ENCODE results near the gene EPS15. TPM values are rescaled to one million over a fixed set of nuclear protein-coding genes. Genes with fewer than 3 reads are reported as not detected.
"Not testable (repeated sequence)": the region's sequence is repeated elsewhere in the genome, so short reads cannot be mapped to it uniquely, and the experiment has no call there.

Gene EPS15
- total and polyA plus RNA-seq, 10 of the 15 experiments (the other 5 are each of a cell fraction or from before 2014, with no cell fraction given): 24.7 to 87.8 (median 56.3) TPM

DNA sequence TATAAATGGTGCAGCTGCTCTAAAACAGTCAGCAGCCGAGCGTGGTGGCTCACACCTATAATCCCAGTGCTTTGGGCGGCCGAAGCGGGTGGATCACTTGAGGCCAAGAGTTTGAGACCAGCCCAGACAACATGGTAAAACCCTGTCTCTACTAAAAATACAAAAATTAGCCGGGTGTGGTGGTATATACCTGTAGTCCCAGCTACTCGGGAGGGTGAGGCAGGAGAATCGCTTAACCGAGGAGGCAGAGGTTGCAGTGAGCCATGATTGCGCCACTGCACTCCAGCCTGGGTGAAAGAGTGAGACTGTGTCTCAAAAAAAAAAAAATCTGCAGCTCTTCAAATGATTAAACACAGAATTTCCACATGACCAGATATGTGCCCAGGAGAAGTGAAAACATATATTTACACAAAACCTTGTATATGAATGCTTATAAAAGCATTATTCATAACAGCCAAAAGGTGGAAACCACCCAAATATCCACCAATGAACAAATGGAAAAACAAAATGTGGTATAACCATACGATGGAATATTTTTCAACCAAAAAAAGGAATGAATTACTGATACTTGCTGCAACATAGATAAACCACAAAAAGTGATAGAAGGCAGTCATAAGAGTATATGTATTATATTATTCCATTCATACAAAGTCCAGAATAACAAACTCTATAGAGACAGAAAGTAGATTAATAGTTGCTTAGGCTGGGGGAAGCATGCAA, 14.1 kb downstream of the EPS15 start (continued):
- TF ChIP-seq RB1 (IDR thresholded peaks at IDR 0.05; ENCODE audit: borderline replicate concordance) (no peak), MYB (IDR thresholded peaks at IDR 0.05; ENCODE audit: borderline replicate concordance, low read depth, low read length) (no peak)
- TF ChIP-seq, protein P1, sequence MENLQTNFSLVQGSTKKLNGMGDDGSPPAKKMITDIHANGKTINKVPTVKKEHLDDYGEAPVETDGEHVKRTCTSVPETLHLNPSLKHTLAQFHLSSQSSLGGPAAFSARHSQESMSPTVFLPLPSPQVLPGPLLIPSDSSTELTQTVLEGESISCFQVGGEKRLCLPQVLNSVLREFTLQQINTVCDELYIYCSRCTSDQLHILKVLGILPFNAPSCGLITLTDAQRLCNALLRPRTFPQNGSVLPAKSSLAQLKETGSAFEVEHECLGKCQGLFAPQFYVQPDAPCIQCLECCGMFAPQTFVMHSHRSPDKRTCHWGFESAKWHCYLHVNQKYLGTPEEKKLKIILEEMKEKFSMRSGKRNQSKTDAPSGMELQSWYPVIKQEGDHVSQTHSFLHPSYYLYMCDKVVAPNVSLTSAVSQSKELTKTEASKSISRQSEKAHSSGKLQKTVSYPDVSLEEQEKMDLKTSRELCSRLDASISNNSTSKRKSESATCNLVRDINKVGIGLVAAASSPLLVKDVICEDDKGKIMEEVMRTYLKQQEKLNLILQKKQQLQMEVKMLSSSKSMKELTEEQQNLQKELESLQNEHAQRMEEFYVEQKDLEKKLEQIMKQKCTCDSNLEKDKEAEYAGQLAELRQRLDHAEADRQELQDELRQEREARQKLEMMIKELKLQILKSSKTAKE (IDR thresholded peaks at IDR 0.05; ENCODE audit: low read depth, poor library complexity, severe bottlenecking): peak; percentile 61

DNA sequence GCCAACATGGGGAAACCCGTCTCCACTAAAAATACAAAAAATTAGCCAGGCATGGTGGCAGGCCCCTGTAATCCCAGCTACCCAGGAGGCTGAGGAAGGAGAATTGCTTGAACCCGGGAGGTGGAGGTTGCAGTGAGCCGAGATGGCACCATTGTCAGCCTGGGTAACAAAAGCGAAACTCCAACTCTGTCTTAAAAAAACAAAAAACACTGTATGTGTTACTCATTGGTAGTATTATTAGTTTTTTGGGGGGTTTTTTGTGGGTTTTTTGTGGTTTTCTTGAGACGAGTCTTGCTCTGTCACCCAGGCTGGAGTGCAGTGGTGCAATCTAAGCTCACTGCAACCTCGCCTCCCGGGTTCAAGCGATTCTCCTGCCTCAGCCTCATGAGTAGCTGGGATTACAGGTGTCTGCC, 17.8 kb downstream of the EPS15 start:
- ChIA-PET RAD21 (ENCODE audit: unreplicated experiment) (interaction anchor here (0.9 to 7.2 kb wide), 4 partner anchors 9 to 16 kb away, joined by 3 to 111 read pairs (median 4); partner anchors contain the start of gene EPS15), SMC1A (ENCODE audit: uncharacterized antibody, unreplicated experiment) (interaction anchor here (0.9 to 10.1 kb wide), 4 partner anchors 8 to 17 kb away, joined by 3 to 147 read pairs (median 8); partner anchors contain the start of gene EPS15), POLR2A (interaction anchor here (0.6 to 6.8 kb wide), 2 partner anchors 8 to 16 kb away, joined by 6 to 83 read pairs; partner anchors contain the start of gene EPS15), CTCF (interaction anchor here (1.2 kb wide), 1 partner anchor 8 kb away, joined by 3 read pairs; no protein-coding TSS in a partner anchor)
- intact Hi-C loops (cut with micrococcal nuclease; ENCODE audit: unreplicated experiment): loop anchor here (2.0 kb wide), 1 partner anchor 14 kb away; no protein-coding TSS in a partner anchor
- Histone ChIP-seq H2AFZ (ENCODE audit: control insufficient read depth, low read depth, low read length) (peak overlapping the region; percentile 23), H3K79me2 (ENCODE audit: control insufficient read depth, insufficient read depth, low read length) (peaks cover 97% of the 10 kb centered on the region), H3K9me3 (replicated peaks; ENCODE audit: control insufficient read depth, insufficient read depth, low read length) (peaks cover 13% of the 10 kb centered on the region), H3K4me2 (ENCODE audit: control insufficient read depth, insufficient read depth) (peak overlapping the region; percentile 79), H3K4me3 (peak overlapping the region; percentile 46; the same call in 1 of the 2 replicates), H3K9ac (ENCODE audit: control insufficient read depth, insufficient read depth, low read length) (peak overlapping the region; percentile 70), H3K4me1 (ENCODE audit: control insufficient read depth, insufficient read depth, low read length) (peaks cover 49% of the 10 kb centered on the region), H3K27ac (ENCODE audit: control insufficient read depth, insufficient read depth) (peak overlapping the region; percentile 95)
- H3K36me3 ChIP-seq (ENCODE audit: control insufficient read depth in 2 of 2, insufficient read depth in 2 of 2, low read length in 1 of 2); FAIRE-seq; BruUV-seq (replicated peaks); H4K20me1 ChIP-seq (ENCODE audit: control insufficient read depth, insufficient read depth); in situ Hi-C loops (cut with MboI); H3K27me3 ChIP-seq (replicated peaks in 1 of 2; ENCODE audit: control insufficient read depth in 2 of 2, insufficient read depth in 2 of 2, low read length in 1 of 2): not testable (repeated sequence)
- ATAC-seq: peak; percentile 72
- DNase-seq (ENCODE audit: low read depth, low spot score): peak; percentile 84
- WGBS (ENCODE audit: insufficient coverage, insufficient replicate concordance, low lambda C conversion rate, missing lambda C conversion rate): 0% methylated on average over 8 of the region's 8 CpGs
- peak; percentile 83 for TF ChIP-seq NBN (IDR thresholded peaks at IDR 0.05)
- TF ChIP-seq, protein P2, sequence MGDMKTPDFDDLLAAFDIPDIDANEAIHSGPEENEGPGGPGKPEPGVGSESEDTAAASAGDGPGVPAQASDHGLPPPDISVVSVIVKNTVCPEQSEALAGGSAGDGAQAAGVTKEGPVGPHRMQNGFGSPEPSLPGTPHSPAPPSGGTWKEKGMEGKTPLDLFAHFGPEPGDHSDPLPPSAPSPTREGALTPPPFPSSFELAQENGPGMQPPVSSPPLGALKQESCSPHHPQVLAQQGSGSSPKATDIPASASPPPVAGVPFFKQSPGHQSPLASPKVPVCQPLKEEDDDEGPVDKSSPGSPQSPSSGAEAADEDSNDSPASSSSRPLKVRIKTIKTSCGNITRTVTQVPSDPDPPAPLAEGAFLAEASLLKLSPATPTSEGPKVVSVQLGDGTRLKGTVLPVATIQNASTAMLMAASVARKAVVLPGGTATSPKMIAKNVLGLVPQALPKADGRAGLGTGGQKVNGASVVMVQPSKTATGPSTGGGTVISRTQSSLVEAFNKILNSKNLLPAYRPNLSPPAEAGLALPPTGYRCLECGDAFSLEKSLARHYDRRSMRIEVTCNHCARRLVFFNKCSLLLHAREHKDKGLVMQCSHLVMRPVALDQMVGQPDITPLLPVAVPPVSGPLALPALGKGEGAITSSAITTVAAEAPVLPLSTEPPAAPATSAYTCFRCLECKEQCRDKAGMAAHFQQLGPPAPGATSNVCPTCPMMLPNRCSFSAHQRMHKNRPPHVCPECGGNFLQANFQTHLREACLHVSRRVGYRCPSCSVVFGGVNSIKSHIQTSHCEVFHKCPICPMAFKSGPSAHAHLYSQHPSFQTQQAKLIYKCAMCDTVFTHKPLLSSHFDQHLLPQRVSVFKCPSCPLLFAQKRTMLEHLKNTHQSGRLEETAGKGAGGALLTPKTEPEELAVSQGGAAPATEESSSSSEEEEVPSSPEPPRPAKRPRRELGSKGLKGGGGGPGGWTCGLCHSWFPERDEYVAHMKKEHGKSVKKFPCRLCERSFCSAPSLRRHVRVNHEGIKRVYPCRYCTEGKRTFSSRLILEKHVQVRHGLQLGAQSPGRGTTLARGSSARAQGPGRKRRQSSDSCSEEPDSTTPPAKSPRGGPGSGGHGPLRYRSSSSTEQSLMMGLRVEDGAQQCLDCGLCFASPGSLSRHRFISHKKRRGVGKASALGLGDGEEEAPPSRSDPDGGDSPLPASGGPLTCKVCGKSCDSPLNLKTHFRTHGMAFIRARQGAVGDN (IDR thresholded peaks at IDR 0.05): peak; percentile 78
- TF ChIP-seq CBX5 (IDR thresholded peaks at IDR 0.05; ENCODE audit: low read depth): peak; percentile 55; the same call in 1 of the 2 replicates
- TF ChIP-seq, protein P3, sequence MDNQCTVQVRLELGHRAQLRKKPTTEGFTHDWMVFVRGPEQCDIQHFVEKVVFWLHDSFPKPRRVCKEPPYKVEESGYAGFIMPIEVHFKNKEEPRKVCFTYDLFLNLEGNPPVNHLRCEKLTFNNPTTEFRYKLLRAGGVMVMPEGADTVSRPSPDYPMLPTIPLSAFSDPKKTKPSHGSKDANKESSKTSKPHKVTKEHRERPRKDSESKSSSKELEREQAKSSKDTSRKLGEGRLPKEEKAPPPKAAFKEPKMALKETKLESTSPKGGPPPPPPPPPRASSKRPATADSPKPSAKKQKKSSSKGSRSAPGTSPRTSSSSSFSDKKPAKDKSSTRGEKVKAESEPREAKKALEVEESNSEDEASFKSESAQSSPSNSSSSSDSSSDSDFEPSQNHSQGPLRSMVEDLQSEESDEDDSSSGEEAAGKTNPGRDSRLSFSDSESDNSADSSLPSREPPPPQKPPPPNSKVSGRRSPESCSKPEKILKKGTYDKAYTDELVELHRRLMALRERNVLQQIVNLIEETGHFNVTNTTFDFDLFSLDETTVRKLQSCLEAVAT (IDR thresholded peaks at IDR 0.05): peak; percentile 96
- TF ChIP-seq BHLHE40 (IDR thresholded peaks at IDR 0.05; ENCODE audit: borderline replicate concordance in 1 of 2, low read depth in 2 of 2, low read length in 1 of 2): peak in 1 of 2 experiments; percentile 34; a peak in 1 of 4 replicates
- TF ChIP-seq EED (IDR thresholded peaks at IDR 0.05; ENCODE audit: low read depth): peak; percentile 58; the same call in 1 of the 2 replicates
- peak; percentile 43; the same call in 1 of the 2 replicates for TF ChIP-seq POLR2AphosphoS5 (IDR thresholded peaks at IDR 0.05; ENCODE audit: low read length)
- TF ChIP-seq RUNX3 (IDR thresholded peaks at IDR 0.05; ENCODE audit: low read length): peak; percentile 94
- peak; percentile 60; the same call in 1 of the 2 replicates for TF ChIP-seq ZNF24 (IDR thresholded peaks at IDR 0.05)
- TF ChIP-seq CEBPB (IDR thresholded peaks at IDR 0.05; ENCODE audit: borderline replicate concordance in 1 of 2, low read depth in 2 of 2, low read length in 2 of 2): 0 out of 4 replicates have a peak, but pooled peaks of 1 of the 2 experiments have one; percentile 32
